A549 (cell line): ENCODE data around the gene PCNX1.

Experiments
- CTCF ChIP-seq: fragments of >200 bp; sonication (Bioruptor Twin); formaldehyde crosslinking; IDR thresholded peaks from 3 replicates; pipeline ENCODE4 v1.5.1; 2016
- MAX ChIP-seq: IDR thresholded peaks from 2 replicates; pipeline ENCODE4 v1.6.1; 2012
- MYC ChIP-seq: IDR thresholded peaks from 2 replicates; pipeline ENCODE4 v1.6.1; 2012; ENCODE audit warnings: mild to moderate bottlenecking, inconsistent platforms, low read length, improper control_type of control experiment, borderline replicate concordance
- RAD21 ChIP-seq, 2 experiments: fragments of >200 bp in 1 of 2; sonication (Bioruptor Twin) in 1 of 2; formaldehyde crosslinking in 1 of 2; IDR thresholded peaks in 1 of 2; conservative IDR thresholded peaks in 1 of 2; 2 replicates in 1 of 2; 3 replicates in 1 of 2; pipeline ENCODE4 v1.6.1; 2012 to 2018; ENCODE audit warnings: inconsistent platforms in 1 of 2
- SMC3 ChIP-seq: fragments of >200 bp; sonication (Bioruptor Twin); formaldehyde crosslinking; IDR thresholded peaks from 3 replicates; pipeline ENCODE4 v1.6.1; 2018; ENCODE audit warnings: inconsistent platforms

- TF ChIP-seq CTCF (no peak), MAX (no peak), RAD21 (conservative IDR thresholded peaks at IDR 0.05 in 1 of 2, IDR thresholded peaks at IDR 0.05 in 1 of 2) (no peak), MYC (no peak), SMC3 (no peak)
These were observed 243.5 kb downstream of the PCNX1 start for GRCh38 chr14:71150737-71151136.
